Stimulated activated effector memory CD8-positive, alpha-beta T cell treated with anti-CD3 and anti-CD28 coated beads, Interleukin-12 subunit alpha, Interleukin-12 subunit beta, amount 100 ng/mL, for 72 hours (primary cell): ENCODE results near the gene UBE2J2.

Experiments
- ATAC-seq: fragments of 150-1000 bp; cut with Tn5 transposase; 2 replicates; pipeline ENCODE4 v1.10.0; 2021
- DNase-seq, 2 donors: peaks; one replicate each; pipeline ENCODE4 v3.0.0; 2021 to 2022; ENCODE audit warnings: low spot score in 2 of 2
- H3K27ac Mint-ChIP-seq: one replicate; pipeline ENCODE4 v1.8.0; 2022; ENCODE audit warnings: mild to moderate bottlenecking, mixed read lengths
- H3K36me3 Mint-ChIP-seq: one replicate; pipeline ENCODE4 v1.8.0; 2022; ENCODE audit warnings: mild to moderate bottlenecking, mixed read lengths
- H3K4me1 Mint-ChIP-seq: one replicate; pipeline ENCODE4 v1.8.0; 2022; ENCODE audit warnings: mixed read lengths
- H3K4me3 Mint-ChIP-seq: one replicate; pipeline ENCODE4 v1.8.0; 2022; ENCODE audit warnings: mild to moderate bottlenecking, mixed read lengths
- H3K9me3 Mint-ChIP-seq: one replicate; pipeline ENCODE4 v1.8.0; 2022; ENCODE audit warnings: mixed read lengths

UBE2J2 gene

DNA sequence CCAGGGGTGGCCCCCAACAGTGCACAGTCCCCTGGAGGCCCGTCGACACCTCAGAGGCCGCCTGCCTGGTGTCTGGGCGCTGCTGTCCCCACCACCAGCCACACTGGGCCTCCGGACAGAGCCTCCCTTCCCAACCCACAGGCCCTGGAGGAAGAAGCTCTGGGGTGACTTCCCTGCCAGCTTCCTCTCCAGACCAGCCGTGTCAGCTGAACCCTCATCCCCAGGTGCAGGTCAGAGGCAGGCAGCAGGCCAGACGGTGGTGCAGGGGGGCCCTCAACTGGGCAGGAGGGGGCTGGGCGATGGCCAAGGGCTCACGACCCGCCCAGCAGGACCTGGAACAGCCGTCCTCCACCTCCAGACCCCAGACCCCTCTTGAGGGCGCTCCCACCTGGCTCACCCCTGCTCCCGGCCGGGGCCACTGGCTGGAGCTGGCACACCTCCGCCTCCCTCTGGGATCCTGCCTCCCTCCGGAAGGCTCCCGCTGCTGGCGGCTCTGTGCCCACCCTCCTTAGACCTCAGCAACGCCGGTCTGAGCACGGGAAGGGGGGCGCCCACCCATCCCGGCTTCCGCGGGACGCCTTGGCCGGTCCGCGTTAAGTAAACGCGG, 67.8 kb downstream of the UBE2J2 start:
- H3K36me3 Mint-ChIP-seq, result peaks cover 71% of the 10 kb centered on the region

DNA sequence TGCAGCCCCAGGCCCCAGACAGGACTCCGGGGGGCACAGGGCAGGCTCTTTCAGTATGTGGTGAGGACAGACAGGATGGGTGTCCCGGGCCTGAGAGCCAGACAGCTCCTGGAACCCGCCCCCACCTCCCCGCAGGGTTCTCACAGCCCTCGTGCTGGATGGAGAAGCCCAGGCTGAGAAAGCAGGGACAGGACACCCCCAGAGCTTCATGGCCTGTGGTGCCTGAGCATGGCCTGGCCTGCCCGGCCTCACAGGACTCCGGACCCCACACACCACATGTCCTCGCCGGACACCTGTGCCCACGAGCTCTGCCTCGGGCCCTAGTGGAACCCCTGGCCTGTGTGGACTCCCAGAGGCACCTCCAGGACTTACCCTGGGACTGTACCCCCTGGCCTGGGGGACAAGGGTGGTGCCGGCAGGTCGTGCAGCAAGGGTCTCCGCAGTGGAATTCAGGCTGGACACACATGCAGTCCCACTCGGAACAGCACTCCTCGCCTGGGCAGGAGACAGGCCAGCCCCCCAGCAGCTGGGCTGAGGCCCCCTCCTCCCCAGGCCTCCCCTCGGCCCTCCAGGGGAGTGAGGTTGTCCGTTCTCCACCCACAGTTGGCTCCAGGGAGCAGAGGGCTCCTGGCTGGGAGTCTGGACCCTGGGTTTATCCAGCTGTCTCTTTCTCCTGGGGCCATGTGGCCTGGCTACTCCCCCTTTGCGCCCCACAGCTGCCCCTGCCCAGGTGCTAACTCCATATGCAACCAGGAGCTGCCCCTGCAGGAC, 68.5 kb downstream of the UBE2J2 start:
- no peak for ATAC-seq
- H3K4me1 Mint-ChIP-seq, result peaks cover 38% of the 10 kb centered on the region
- peaks cover 71% of the 10 kb centered on the region for H3K36me3 Mint-ChIP-seq
- no peaks in the 10 kb centered on the region for H3K9me3 Mint-ChIP-seq
- DNase-seq, result no peak
- peak overlapping the region; percentile 93 for H3K4me3 Mint-ChIP-seq
- H3K27ac Mint-ChIP-seq, result peak overlapping the region; percentile 54

More for the DNA sequence above, 67.8 kb downstream of the UBE2J2 start:
- Mint-ChIP-seq H3K4me3 (peak overlapping the region; percentile 93), H3K4me1 (peaks cover 37% of the 10 kb centered on the region), H3K27ac (peak overlapping the region; percentile 91), H3K9me3 (no peaks in the 10 kb centered on the region)
- ATAC-seq (no peak), DNase-seq (no peak)

DNA sequence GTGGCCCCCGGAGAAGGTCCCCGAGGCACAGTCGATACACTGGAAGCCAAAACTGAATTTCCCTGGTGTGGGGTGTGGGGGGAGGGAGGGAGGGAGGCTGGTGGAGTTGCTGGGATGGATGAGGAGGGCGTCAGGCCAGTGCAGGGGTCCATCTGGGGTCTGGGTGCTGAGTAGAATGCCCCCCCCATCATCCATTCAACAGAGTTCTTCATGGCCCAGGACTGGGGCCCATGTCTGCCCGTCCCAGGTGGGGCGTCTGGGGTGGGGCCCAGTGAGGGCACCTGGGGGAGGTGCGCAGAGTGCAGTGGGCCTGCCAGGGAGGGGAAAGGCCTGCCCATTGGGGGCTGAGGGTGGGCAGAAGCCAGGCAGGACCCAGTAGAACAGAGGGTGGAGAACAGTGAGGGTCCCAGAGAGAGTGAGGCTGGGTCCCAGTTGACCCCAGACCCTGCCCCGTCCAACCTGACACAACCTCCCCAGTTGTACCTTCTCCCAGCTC, 69.2 kb downstream of the UBE2J2 start:
- DNase-seq (no peak), ATAC-seq (no peak)
- Mint-ChIP-seq H3K9me3 (no peaks in the 10 kb centered on the region), H3K4me1 (peaks cover 38% of the 10 kb centered on the region), H3K4me3 (peak overlapping the region; percentile 93), H3K36me3 (peaks cover 71% of the 10 kb centered on the region), H3K27ac (peak overlapping the region; percentile 54)
